Peyer's patch (tissue), 4 donors: Measurements from ENCODE around the gene ELAVL1. TPM values are rescaled to one million over a fixed set of nuclear protein-coding genes. Genes with fewer than 3 reads are reported as not detected.
"Not testable (repeated sequence)": the region's sequence is repeated elsewhere in the genome, so short reads cannot be mapped to it uniquely, and the experiment has no call there.

ENCODE experiments used
- DNase-seq, 3 donors: peaks; one replicate each; pipeline ENCODE4 v3.0.0-alpha.2; 2017 to 2019
- H3K27ac ChIP-seq, 4 donors: fragments of 200-600 bp; sonication (generic); one replicate each; pipeline ENCODE4 v1.5.1; 2016 to 2019
- H3K27me3 ChIP-seq, 2 donors: fragments of 200-600 bp; sonication (generic); one replicate each; pipeline ENCODE4 v1.5.1; 2019
- H3K36me3 ChIP-seq, 3 donors: fragments of 200-600 bp; sonication (generic); one replicate each; pipeline ENCODE4 v1.5.1; 2016 to 2019
- H3K4me1 ChIP-seq, 4 donors: fragments of 200-600 bp; sonication (generic); one replicate each; pipeline ENCODE4 v1.5.1; 2016 to 2019
- H3K4me3 ChIP-seq, 4 donors: fragments of 200-600 bp; sonication (generic); 1 replicate in 3 of 4; 2 replicates in 1 of 4; pipeline ENCODE4 v1.5.1; 2016 to 2019; ENCODE audit warnings: mild to moderate bottlenecking in 1 of 4
- H3K9me3 ChIP-seq, 4 donors: fragments of 200-600 bp; sonication (generic); one replicate each; pipeline ENCODE4 v1.5.1; 2016 to 2019; ENCODE audit warnings: mild to moderate bottlenecking in 1 of 4
- CTCF ChIP-seq, 6 experiments: fragments of 450-650 bp in 4 of 6; fragments of 200-600 bp in 2 of 6; sonication (generic) in 1 of 6; IDR thresholded peaks; one replicate each; pipeline ENCODE4 v1.5.1; 2017 to 2019; ENCODE audit warnings: antibody characterized with exemption in 6 of 6, mild to moderate bottlenecking in 3 of 6, moderate library complexity in 1 of 6
- POLR2A ChIP-seq, 2 donors: fragments of 450-650 bp; IDR thresholded peaks; one replicate each; pipeline ENCODE4 v1.5.1; 2017; ENCODE audit warnings: antibody characterized with exemption in 2 of 2, mild to moderate bottlenecking in 2 of 2, moderate library complexity in 2 of 2
- total RNA-seq, 4 donors: library from RNA; depleted of rRNA; stranded (reverse); fragments of >200 nt; gene quantifications; one replicate each; pipeline ENCODE4 v1.1.0, GENCODE V29; 2016

The ELAVL1 gene
- total RNA-seq, 4 donors from 2014 or later = 21.0 to 41.7 (median 25.9) TPM

GRCh38 chr19:8038815-8039214 lies 33.4 kb upstream of the ELAVL1 start:
- Histone ChIP-seq H3K9me3 (no peaks in the 10 kb centered on the region), H3K27ac (no peak overlapping the region), H3K27me3 (no peaks in the 10 kb centered on the region), H3K36me3 (no peaks in the 10 kb centered on the region), H3K4me3 (no peak overlapping the region), H3K4me1 (no peaks in the 10 kb centered on the region)
- DNase-seq = no peak
- TF ChIP-seq POLR2A (IDR thresholded peaks at IDR 0.05) (no peak), CTCF (IDR thresholded peaks at IDR 0.05) (no peak)

GRCh38 chr19:8036434-8037099 lies 31.1 kb upstream of the ELAVL1 start:
- Histone ChIP-seq H3K4me1 (peaks cover 0 to 9% (median 0%) of the 10 kb centered on the region in 4 donors), H3K27ac (no peak overlapping the region), H3K36me3 (no peaks in the 10 kb centered on the region), H3K9me3 (no peaks in the 10 kb centered on the region), H3K27me3 (no peaks in the 10 kb centered on the region), H3K4me3 (no peak overlapping the region)
- TF ChIP-seq POLR2A (IDR thresholded peaks at IDR 0.05) (no peak), CTCF (IDR thresholded peaks at IDR 0.05) (no peak)
- DNase-seq = no peak

- no peak overlapping the region for H3K4me3 ChIP-seq
- H3K27me3 ChIP-seq = no peaks in the 10 kb centered on the region
- no peak overlapping the region for H3K27ac ChIP-seq
Measured at GRCh38 chr19:8034178-8034525, 28.7 kb upstream of the ELAVL1 start.

GRCh38 chr19:8033287-8034177 lies 28.1 kb upstream of the ELAVL1 start:
- not testable (repeated sequence) for H3K4me1 ChIP-seq, H3K27me3 ChIP-seq, H3K36me3 ChIP-seq, H3K9me3 ChIP-seq, H3K4me3 ChIP-seq
- H3K27ac ChIP-seq = peak overlapping the region in 2 of 4 donors; percentile 17 to 41
- DNase-seq = peak in 1 of 3 donors; percentile 46

More at GRCh38 chr19:8034178-8034525, 28.7 kb upstream of the ELAVL1 start:
- TF ChIP-seq CTCF (IDR thresholded peaks at IDR 0.05) (no peak), POLR2A (IDR thresholded peaks at IDR 0.05) (no peak)
- Histone ChIP-seq H3K4me1 (peaks cover 0 to 9% (median 0%) of the 10 kb centered on the region in 4 donors), H3K9me3 (no peaks in the 10 kb centered on the region), H3K36me3 (no peaks in the 10 kb centered on the region)
- no peak for DNase-seq

- TF ChIP-seq POLR2A (IDR thresholded peaks at IDR 0.05) = no peak
- TF ChIP-seq CTCF (IDR thresholded peaks at IDR 0.05) = no peak
- H3K27me3 ChIP-seq = no peaks in the 10 kb centered on the region
- no peak overlapping the region for H3K27ac ChIP-seq
- DNase-seq = no peak
- H3K4me1 ChIP-seq = peaks cover 0 to 9% (median 0%) of the 10 kb centered on the region in 4 donors
- H3K36me3 ChIP-seq = no peaks in the 10 kb centered on the region
- no peaks in the 10 kb centered on the region for H3K9me3 ChIP-seq
- H3K4me3 ChIP-seq = no peak overlapping the region
Measured at GRCh38 chr19:8030960-8031359, 25.5 kb upstream of the ELAVL1 start.

GRCh38 chr19:8028951-8029491 lies 23.6 kb upstream of the ELAVL1 start:
- TF ChIP-seq CTCF (IDR thresholded peaks at IDR 0.05) (no peak), POLR2A (IDR thresholded peaks at IDR 0.05) (no peak)
- Histone ChIP-seq H3K4me1 (peaks cover 0 to 9% (median 0%) of the 10 kb centered on the region in 4 donors), H3K27me3 (no peaks in the 10 kb centered on the region), H3K27ac (peak overlapping the region in 3 of 4 donors; percentile 2 to 60 (median 12)), H3K36me3 (no peaks in the 10 kb centered on the region), H3K9me3 (no peaks in the 10 kb centered on the region), H3K4me3 (no peak overlapping the region)
- no peak for DNase-seq
